ENCODE results near the gene TEX30.

Gene TEX30

DNA sequence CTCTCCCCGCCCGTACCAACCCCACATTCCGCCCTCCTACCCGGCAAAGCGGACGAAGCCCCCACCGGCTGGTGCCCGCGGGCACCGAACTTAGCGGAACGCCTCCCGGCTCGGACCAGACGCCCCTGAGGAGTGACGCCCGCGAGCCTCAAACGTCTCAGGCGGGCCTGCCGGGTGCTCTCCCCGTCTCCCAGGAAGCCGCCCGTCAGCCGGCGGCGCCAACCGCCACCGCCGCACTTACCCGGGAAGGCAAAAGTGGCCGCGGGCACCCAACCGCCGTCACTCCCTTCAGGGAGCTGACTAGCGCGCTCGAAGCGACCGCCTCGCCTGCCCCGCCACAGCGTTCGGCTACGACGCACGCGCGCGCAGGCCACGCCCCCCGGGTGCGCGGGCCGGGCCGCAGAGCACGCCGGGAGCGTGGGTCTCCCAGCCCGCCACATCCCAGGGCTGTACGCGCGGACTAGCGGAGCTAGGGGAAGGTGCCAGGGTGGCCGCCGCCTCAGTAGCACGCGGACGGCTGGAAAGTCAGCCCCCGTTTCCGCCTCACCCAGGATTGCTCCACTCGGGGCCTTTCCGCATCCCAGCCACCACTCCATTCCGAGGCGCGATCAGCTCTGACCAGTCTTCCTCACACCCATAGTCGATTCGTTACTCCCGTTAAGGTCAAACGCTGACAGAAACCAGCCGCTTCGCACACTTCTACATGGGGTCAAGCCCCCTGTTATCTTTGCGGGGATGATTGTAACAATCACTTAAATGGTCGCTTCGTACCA, at the start of gene TEX30:
TSS of gene TEX30 (minus strand) at position 346 of the 773 bp plus-strand sequence. CDS start 3,760 bp downstream, outside the sequence.
- peak; percentile 94 for DNase-seq (ENCODE audit: low read depth)
- Histone ChIP-seq H3K4me3 (ENCODE audit: low read length) (peak within 1 kb of the TSS; percentile 86), H3K4me1 (ENCODE audit: control insufficient read depth, insufficient read depth, low read length) (peaks cover 4% of the 10 kb centered on the region), H3K36me3 (ENCODE audit: control insufficient read depth, insufficient read depth, low read length, severe bottlenecking) (no peaks in the 10 kb centered on the region), H3K9me3 (ENCODE audit: control insufficient read depth, low read length) (no peaks in the 10 kb centered on the region), H3K9ac (ENCODE audit: low read length) (peak within 1 kb of the TSS; percentile 94), H3K27me3 (replicated peaks; ENCODE audit: control insufficient read depth, insufficient read depth, low read length) (no peaks in the 10 kb centered on the region)

DNA sequence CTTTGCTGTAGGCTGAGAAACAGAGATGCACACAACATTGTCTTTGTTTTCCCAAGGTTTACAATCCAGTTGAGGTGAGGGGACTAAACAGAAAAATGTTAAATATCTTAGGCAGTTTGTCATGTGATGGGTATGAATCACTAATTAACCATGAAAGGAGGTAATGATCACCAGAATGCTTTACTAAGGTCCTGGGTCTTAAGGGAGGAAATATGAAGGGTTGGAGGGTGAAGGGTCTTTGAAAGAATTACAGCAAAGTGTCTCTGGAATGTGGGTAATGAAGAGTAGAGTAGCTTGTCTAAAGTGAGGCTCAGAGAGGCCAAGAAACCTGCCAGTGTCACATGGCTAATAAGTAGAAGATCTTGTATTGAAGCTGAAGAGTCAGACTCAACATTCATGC, 44.3 kb upstream of the TEX30 start:
- Histone ChIP-seq H3K4me1 (ENCODE audit: control insufficient read depth, insufficient read depth, low read length) (peaks cover 12% of the 10 kb centered on the region), H3K36me3 (ENCODE audit: control insufficient read depth, insufficient read depth, low read length, severe bottlenecking) (peaks cover 21% of the 10 kb centered on the region), H3K9me3 (ENCODE audit: control insufficient read depth, low read length) (no peaks in the 10 kb centered on the region), H3K27me3 (replicated peaks; ENCODE audit: control insufficient read depth, insufficient read depth, low read length) (no peaks in the 10 kb centered on the region), H3K9ac (ENCODE audit: low read length) (no peak overlapping the region), H3K4me3 (ENCODE audit: low read length) (no peak overlapping the region)
- DNase-seq (ENCODE audit: low read depth) = no peak

DNA sequence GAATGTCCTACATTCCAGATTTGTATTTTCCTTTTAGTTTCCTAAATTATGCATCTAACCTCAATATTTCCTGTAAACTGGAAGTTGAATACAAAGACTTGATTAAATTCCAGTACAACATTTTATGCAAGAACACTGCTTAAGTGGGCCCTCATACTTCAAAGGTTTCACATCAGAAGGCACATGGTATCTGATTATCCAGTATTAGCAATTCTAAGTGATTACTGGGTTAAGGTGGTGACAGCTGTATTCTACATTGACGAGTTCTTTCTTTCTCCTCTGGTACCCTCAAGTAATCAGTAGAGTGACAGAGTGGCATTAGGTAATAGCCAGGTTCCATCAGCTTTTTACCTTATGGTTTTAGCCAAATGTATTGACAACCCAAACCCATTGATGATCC, 43.7 kb upstream of the TEX30 start:
- DNase-seq (ENCODE audit: low read depth) = no peak
- Histone ChIP-seq H3K27me3 (replicated peaks; ENCODE audit: control insufficient read depth, insufficient read depth, low read length) (no peaks in the 10 kb centered on the region), H3K4me3 (ENCODE audit: low read length) (no peak overlapping the region), H3K4me1 (ENCODE audit: control insufficient read depth, insufficient read depth, low read length) (peaks cover 18% of the 10 kb centered on the region), H3K9me3 (ENCODE audit: control insufficient read depth, low read length) (no peaks in the 10 kb centered on the region), H3K9ac (ENCODE audit: low read length) (no peak overlapping the region), H3K36me3 (ENCODE audit: control insufficient read depth, insufficient read depth, low read length, severe bottlenecking) (peaks cover 17% of the 10 kb centered on the region)

DNA sequence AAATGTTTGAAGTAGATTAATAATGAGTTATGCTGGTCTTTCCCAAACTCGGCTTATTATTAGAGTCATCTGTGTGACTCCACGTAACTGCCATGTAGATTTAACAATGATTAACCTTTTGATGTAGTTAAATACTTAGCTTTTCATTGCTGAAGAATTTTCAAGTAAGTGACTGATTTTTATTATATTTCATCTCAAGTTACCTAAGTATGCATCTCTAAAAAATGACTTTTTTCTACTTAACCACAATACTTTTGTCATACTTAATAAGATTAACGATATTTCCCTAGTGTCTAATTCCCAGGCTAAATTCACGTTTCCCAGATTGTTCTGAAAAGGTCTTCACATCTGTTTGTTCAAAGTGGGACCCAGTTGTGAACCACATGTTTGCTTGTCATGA, 43.1 kb upstream of the TEX30 start:
- Histone ChIP-seq H3K36me3 (ENCODE audit: control insufficient read depth, insufficient read depth, low read length, severe bottlenecking) (peaks cover 11% of the 10 kb centered on the region), H3K27me3 (replicated peaks; ENCODE audit: control insufficient read depth, insufficient read depth, low read length) (no peaks in the 10 kb centered on the region), H3K4me3 (ENCODE audit: low read length) (no peak overlapping the region), H3K9ac (ENCODE audit: low read length) (no peak overlapping the region), H3K4me1 (ENCODE audit: control insufficient read depth, insufficient read depth, low read length) (peaks cover 18% of the 10 kb centered on the region), H3K9me3 (ENCODE audit: control insufficient read depth, low read length) (no peaks in the 10 kb centered on the region)
- no peak for DNase-seq (ENCODE audit: low read depth)

DNA sequence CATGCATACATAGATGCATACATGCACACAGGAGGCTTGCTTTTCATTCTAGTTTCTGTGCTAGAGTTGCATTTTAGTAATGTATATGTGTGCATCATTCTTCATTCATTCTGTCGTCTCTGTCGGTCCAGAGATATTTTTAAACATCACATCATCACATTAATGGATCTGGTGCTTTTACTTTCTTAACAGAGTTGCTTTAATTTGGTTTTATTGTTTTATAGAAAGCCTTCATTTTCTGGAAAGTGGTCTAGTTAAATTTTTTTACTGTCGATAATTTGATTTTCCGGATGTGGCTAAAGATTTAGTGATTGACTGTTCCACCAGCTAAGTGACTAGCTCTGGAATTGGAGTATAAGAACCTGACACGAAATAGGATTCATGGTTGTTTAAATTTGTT, 42.2 kb upstream of the TEX30 start:
- Histone ChIP-seq H3K27me3 (replicated peaks; ENCODE audit: control insufficient read depth, insufficient read depth, low read length) (no peaks in the 10 kb centered on the region), H3K4me1 (ENCODE audit: control insufficient read depth, insufficient read depth, low read length) (peaks cover 18% of the 10 kb centered on the region), H3K36me3 (ENCODE audit: control insufficient read depth, insufficient read depth, low read length, severe bottlenecking) (peaks cover 14% of the 10 kb centered on the region), H3K4me3 (ENCODE audit: low read length) (no peak overlapping the region), H3K9ac (ENCODE audit: low read length) (no peak overlapping the region), H3K9me3 (ENCODE audit: control insufficient read depth, low read length) (peaks cover 5% of the 10 kb centered on the region)
- no peak for DNase-seq (ENCODE audit: low read depth)

DNA sequence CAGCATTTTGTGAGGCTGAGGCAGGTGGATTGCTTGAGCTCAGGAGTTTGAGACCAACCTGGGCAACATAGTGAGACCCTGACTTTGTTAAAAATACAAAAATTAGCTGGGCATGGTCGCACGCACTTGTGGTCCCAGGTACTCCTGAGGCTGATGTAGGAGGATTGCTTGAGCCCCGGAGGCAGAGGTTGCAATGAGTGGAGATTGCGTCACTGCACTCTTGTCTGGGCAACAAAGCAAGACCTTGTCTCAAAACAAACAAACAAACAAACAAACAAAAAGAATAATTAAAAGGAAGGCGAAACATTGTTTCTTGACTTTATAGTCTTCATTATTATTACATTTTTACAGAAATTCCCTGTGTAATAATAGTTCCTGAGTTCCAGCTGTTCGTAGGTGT, 41.2 kb upstream of the TEX30 start:
- no peak overlapping the region for H3K4me3 ChIP-seq (ENCODE audit: low read length)
- H3K9ac ChIP-seq (ENCODE audit: low read length) = no peak overlapping the region
- H3K27me3 ChIP-seq (replicated peaks; ENCODE audit: control insufficient read depth, insufficient read depth, low read length) = no peaks in the 10 kb centered on the region

DNA sequence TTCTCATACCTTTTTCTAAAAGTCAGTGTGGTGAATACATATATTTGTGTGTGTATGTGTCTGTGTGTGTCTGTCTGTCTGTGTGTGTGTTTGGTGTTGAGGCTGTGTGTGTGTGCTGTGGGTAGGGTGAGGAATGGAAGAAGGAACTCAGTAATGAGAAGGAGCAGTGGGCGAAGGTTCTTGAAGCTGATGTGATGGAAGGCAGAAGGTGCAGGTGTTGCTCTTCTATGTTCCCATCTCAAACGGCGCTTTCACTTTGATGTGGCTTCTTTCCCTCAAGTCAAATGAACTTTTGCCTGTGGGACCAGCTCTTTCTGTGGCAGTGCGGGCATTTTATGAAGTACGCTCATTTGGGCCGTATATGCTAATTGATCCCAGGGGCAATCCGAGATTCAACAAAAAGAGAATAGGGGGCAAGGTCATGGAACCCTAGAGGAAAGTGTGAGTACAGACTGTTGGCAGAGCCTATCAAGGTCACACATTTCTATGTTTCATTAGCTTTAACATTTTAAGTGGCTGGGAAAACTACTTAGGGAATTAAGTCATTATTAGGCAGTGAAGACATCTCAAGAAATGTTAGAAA, 40.5 kb upstream of the TEX30 start:
- no peak overlapping the region for H3K4me3 ChIP-seq (ENCODE audit: low read length)

More for the DNA sequence above, 41.2 kb upstream of the TEX30 start:
- H3K4me1 ChIP-seq (ENCODE audit: control insufficient read depth, insufficient read depth, low read length) = peaks cover 17% of the 10 kb centered on the region
- peaks cover 21% of the 10 kb centered on the region for H3K36me3 ChIP-seq (ENCODE audit: control insufficient read depth, insufficient read depth, low read length, severe bottlenecking)
- peaks cover 12% of the 10 kb centered on the region for H3K9me3 ChIP-seq (ENCODE audit: control insufficient read depth, low read length)
- no peak for DNase-seq (ENCODE audit: low read depth)

DNA sequence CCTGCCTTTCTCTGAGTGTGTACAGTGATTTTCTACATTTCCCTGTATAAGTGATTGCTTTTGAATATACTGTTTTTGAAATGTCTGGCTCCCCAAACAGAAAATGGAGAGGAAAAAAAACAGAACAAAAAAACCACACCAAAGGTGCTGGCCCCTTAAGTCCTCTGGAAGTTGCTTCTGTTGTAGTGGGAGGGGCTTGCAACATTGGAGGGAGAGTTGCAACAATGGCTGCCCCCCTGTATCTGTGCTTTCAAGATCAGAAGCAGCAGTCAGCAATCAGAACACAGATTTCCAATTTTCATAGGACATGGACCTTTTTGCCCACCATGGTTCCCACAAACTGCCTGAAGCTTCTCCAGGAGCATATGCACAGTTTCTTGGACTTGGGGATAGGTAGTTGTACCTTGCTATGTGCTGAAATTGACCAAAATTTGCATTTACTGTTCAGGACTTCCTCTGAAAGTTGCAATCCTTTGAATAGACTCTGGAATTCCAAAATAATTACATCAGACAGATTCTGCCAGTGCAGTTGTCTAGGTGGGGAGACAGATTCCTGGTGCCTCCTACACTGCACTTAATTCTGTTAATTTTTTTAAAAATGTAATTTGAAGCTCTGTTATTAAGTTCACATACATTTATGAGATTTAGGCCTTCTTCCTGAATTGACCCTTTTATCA, 39.2 kb upstream of the TEX30 start:
- peaks cover 11% of the 10 kb centered on the region for H3K4me1 ChIP-seq (ENCODE audit: control insufficient read depth, insufficient read depth, low read length)
- H3K9me3 ChIP-seq (ENCODE audit: control insufficient read depth, low read length) = peaks cover 12% of the 10 kb centered on the region
- no peak overlapping the region for H3K9ac ChIP-seq (ENCODE audit: low read length)
- no peaks in the 10 kb centered on the region for H3K27me3 ChIP-seq (replicated peaks; ENCODE audit: control insufficient read depth, insufficient read depth, low read length)
- DNase-seq (ENCODE audit: low read depth) = no peak
- no peak overlapping the region for H3K4me3 ChIP-seq (ENCODE audit: low read length)
- peaks cover 27% of the 10 kb centered on the region for H3K36me3 ChIP-seq (ENCODE audit: control insufficient read depth, insufficient read depth, low read length, severe bottlenecking)

More for the DNA sequence above, 40.5 kb upstream of the TEX30 start:
- Histone ChIP-seq H3K4me1 (ENCODE audit: control insufficient read depth, insufficient read depth, low read length) (peaks cover 14% of the 10 kb centered on the region), H3K36me3 (ENCODE audit: control insufficient read depth, insufficient read depth, low read length, severe bottlenecking) (peaks cover 21% of the 10 kb centered on the region), H3K9me3 (ENCODE audit: control insufficient read depth, low read length) (peaks cover 12% of the 10 kb centered on the region), H3K27me3 (replicated peaks; ENCODE audit: control insufficient read depth, insufficient read depth, low read length) (no peaks in the 10 kb centered on the region), H3K9ac (ENCODE audit: low read length) (no peak overlapping the region)
- no peak for DNase-seq (ENCODE audit: low read depth)

DNA sequence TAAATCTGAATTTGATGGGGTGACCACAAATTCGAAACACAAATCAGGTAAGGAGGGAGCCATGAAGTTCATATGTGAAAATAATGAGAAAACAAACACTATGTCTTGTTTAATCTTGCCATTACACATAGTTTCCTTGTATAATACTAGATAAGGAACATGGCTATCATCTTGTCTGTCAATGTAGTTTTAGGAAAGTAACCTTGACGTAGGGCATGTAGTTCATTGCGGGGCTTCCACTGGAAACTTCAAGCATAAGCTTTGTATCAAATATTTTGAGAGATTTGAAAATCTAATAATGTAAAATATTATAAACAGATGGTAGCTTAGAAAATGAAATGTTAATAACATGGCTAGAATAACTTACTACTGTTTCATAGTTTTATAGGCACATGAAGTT, 34.1 kb upstream of the TEX30 start:
- H3K4me3 ChIP-seq (ENCODE audit: low read length) = no peak overlapping the region
- H3K4me1 ChIP-seq (ENCODE audit: control insufficient read depth, insufficient read depth, low read length) = peaks cover 4% of the 10 kb centered on the region
- H3K9ac ChIP-seq (ENCODE audit: low read length) = no peak overlapping the region
- no peak for DNase-seq (ENCODE audit: low read depth)
- H3K9me3 ChIP-seq (ENCODE audit: control insufficient read depth, low read length) = peaks cover 12% of the 10 kb centered on the region
- H3K36me3 ChIP-seq (ENCODE audit: control insufficient read depth, insufficient read depth, low read length, severe bottlenecking) = peaks cover 22% of the 10 kb centered on the region
- H3K27me3 ChIP-seq (replicated peaks; ENCODE audit: control insufficient read depth, insufficient read depth, low read length) = no peaks in the 10 kb centered on the region

DNA sequence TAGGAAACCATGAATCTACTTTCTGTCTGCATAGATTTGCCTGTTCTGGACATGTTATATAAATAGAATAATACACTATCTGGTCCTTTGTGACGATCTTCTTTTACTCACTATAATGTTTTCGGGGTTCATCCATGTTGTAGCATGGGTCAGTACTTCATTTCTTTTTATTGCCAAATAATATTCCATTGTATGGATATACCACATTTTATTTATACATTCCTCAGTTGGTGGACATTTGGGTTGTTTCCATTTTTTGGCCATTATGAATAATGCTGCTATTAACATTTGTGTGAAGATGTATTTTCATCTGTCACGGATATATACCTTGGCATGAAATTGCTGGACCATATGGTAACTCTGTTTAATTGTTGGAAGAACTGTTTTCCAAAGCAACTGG, 32.1 kb upstream of the TEX30 start:
- peaks cover 16% of the 10 kb centered on the region for H3K36me3 ChIP-seq (ENCODE audit: control insufficient read depth, insufficient read depth, low read length, severe bottlenecking)
- no peaks in the 10 kb centered on the region for H3K27me3 ChIP-seq (replicated peaks; ENCODE audit: control insufficient read depth, insufficient read depth, low read length)
- no peak for DNase-seq (ENCODE audit: low read depth)
- H3K4me3 ChIP-seq (ENCODE audit: low read length) = no peak overlapping the region
- H3K9me3 ChIP-seq (ENCODE audit: control insufficient read depth, low read length) = peaks cover 6% of the 10 kb centered on the region
- no peak overlapping the region for H3K9ac ChIP-seq (ENCODE audit: low read length)
- H3K4me1 ChIP-seq (ENCODE audit: control insufficient read depth, insufficient read depth, low read length) = peaks cover 15% of the 10 kb centered on the region
